Natural killer cell (primary cell): ENCODE measurements around the gene MTFR1L. TPM values are rescaled to one million over a fixed set of nuclear protein-coding genes. Genes with fewer than 3 reads are reported as not detected.

ENCODE experiments used
- ATAC-seq, 3 donors: fragments of 150-1000 bp in 2 of 3; fragments of 200-7000 bp in 1 of 3; cut with Tn5 transposase; 1 replicate in 1 of 3; 2 replicates in 2 of 3; pipeline ENCODE4 v1.10.0; 2021; ENCODE audit warnings: mild to moderate bottlenecking in 2 of 3, moderate library complexity in 2 of 3
- DNase-seq, 2 donors: peaks; one replicate each; pipeline versions ENCODE4 v3.0.0 to v3.0.0-alpha.2; 2013 to 2021; ENCODE audit warnings: mixed read lengths in 1 of 2
- H3K27ac ChIP-seq: one replicate; pipeline ENCODE4 v1.5.1; 2013; ENCODE audit warnings: mild to moderate bottlenecking, low read length
- H3K27me3 ChIP-seq: one replicate; pipeline ENCODE4 v1.6.1; 2013; ENCODE audit warnings: low read length; ENCODE audit not compliant: control insufficient read depth, insufficient read depth
- H3K36me3 ChIP-seq: one replicate; pipeline ENCODE4 v1.6.1; 2013; ENCODE audit warnings: low read length; ENCODE audit not compliant: control insufficient read depth, insufficient read depth
- H3K4me1 ChIP-seq: one replicate; pipeline ENCODE4 v1.6.1; 2013; ENCODE audit warnings: low read length; ENCODE audit not compliant: control insufficient read depth, insufficient read depth
- H3K4me3 ChIP-seq: one replicate; pipeline ENCODE4 v1.5.1; 2013; ENCODE audit warnings: low read length
- H3K9me3 ChIP-seq: one replicate; pipeline ENCODE4 v1.6.1; 2013; ENCODE audit warnings: low read length; ENCODE audit not compliant: control insufficient read depth, insufficient read depth
- H3K27ac Mint-ChIP-seq, 2 donors: one replicate each; pipeline ENCODE4 v1.8.0; 2022; ENCODE audit warnings: mild to moderate bottlenecking in 2 of 2, mixed read lengths in 2 of 2, moderate library complexity in 1 of 2
- H3K27me3 Mint-ChIP-seq, 2 donors: one replicate each; pipeline ENCODE4 v1.8.0; 2022; ENCODE audit warnings: low read depth in 2 of 2, mixed read lengths in 2 of 2
- H3K36me3 Mint-ChIP-seq: one replicate; pipeline ENCODE4 v1.8.0; 2022; ENCODE audit warnings: mixed read lengths
- H3K4me1 Mint-ChIP-seq, 2 donors: one replicate each; pipeline ENCODE4 v1.8.0; 2022; ENCODE audit warnings: mixed read lengths in 2 of 2
- H3K4me3 Mint-ChIP-seq: one replicate; pipeline ENCODE4 v1.8.0; 2022; ENCODE audit warnings: mild to moderate bottlenecking, moderate library complexity, mixed read lengths
- H3K9me3 Mint-ChIP-seq, 2 donors: one replicate each; pipeline ENCODE4 v1.8.0; 2022; ENCODE audit warnings: mixed read lengths in 2 of 2
- WGBS: methylation state at CpG from one replicate; pipeline ENCODE4 v1.1.7; 2013; ENCODE audit warnings: missing lambda C conversion rate; ENCODE audit not compliant: insufficient coverage; 5-methylcytosine and 5-hydroxymethylcytosine counted together
- intact Hi-C: fragments of 100-400 bp; cut with micrococcal nuclease; formaldehyde crosslinking; loops from one replicate; pipeline ENCODE4 v1.14.2; 2022
- total RNA-seq, 4 donors: library from RNA; stranded (reverse); fragments of 120-200 nt in 1 of 4; gene quantifications; one replicate each; pipeline versions ENCODE4 v1.2.3 to v1.2.4, GENCODE V29; 2013 to 2022
- TF ChIP-seq, protein P1 (sequence below): fragments of 200-600 bp; IDR thresholded peaks from one replicate; pipeline ENCODE4 v1.8.0; 2022; ENCODE audit warnings: antibody characterized with exemption

Gene MTFR1L
- total RNA-seq, 3 donors from 2014 or later (not counting 1 experiment from before 2014, with no cell fraction given): 33.4 to 39.0 (median 39.0) TPM

GRCh38 chr1:25845664-25846063 lies 25.9 kb downstream of the MTFR1L start:
- no peak overlapping the region for H3K27ac Mint-ChIP-seq
- no peaks in the 10 kb centered on the region for H3K4me1 ChIP-seq
- H3K27me3 Mint-ChIP-seq: no peaks in the 10 kb centered on the region
- H3K36me3 ChIP-seq: no peaks in the 10 kb centered on the region
- H3K36me3 Mint-ChIP-seq: no peaks in the 10 kb centered on the region
- ATAC-seq (no peak), DNase-seq (no peak)
- H3K4me3 Mint-ChIP-seq: no peak overlapping the region
- TF ChIP-seq, protein P1, sequence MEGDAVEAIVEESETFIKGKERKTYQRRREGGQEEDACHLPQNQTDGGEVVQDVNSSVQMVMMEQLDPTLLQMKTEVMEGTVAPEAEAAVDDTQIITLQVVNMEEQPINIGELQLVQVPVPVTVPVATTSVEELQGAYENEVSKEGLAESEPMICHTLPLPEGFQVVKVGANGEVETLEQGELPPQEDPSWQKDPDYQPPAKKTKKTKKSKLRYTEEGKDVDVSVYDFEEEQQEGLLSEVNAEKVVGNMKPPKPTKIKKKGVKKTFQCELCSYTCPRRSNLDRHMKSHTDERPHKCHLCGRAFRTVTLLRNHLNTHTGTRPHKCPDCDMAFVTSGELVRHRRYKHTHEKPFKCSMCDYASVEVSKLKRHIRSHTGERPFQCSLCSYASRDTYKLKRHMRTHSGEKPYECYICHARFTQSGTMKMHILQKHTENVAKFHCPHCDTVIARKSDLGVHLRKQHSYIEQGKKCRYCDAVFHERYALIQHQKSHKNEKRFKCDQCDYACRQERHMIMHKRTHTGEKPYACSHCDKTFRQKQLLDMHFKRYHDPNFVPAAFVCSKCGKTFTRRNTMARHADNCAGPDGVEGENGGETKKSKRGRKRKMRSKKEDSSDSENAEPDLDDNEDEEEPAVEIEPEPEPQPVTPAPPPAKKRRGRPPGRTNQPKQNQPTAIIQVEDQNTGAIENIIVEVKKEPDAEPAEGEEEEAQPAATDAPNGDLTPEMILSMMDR: no peak
- intact Hi-C loops: no loop called here
- no peak overlapping the region for H3K27ac ChIP-seq
- no peaks in the 10 kb centered on the region for H3K27me3 ChIP-seq
- 95% methylated on average over 4 of the region's 5 CpGs for WGBS
- H3K4me1 Mint-ChIP-seq: no peaks in the 10 kb centered on the region
- no peaks in the 10 kb centered on the region for H3K9me3 ChIP-seq
- no peak overlapping the region for H3K4me3 ChIP-seq
- H3K9me3 Mint-ChIP-seq: no peaks in the 10 kb centered on the region

DNA sequence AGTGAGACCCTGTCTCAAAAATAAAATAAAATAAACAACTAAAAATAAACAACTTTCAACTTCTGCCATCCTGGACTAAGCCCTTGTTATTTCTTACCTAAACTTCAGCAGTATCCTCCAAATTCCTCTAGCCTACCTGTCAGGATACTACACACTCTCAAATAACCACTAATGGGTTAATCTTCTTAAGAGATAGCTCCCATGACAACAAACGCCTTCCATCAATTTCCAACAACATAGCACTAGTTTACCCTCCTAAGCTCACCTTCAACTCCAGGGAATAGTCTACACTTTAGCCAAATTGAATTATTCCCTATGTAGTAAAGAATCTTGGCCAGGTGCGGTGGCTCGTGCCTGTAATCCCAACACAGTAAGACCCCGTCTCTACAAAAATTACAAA lies 28.2 kb downstream of the MTFR1L start:
- Mint-ChIP-seq H3K36me3 (no peaks in the 10 kb centered on the region), H3K9me3 (no peaks in the 10 kb centered on the region), H3K4me3 (no peak overlapping the region), H3K27ac (no peak overlapping the region), H3K27me3 (no peaks in the 10 kb centered on the region), H3K4me1 (no peaks in the 10 kb centered on the region)
- TF ChIP-seq, protein P1: no peak
- Histone ChIP-seq H3K9me3 (no peaks in the 10 kb centered on the region), H3K27ac (no peak overlapping the region), H3K27me3 (no peaks in the 10 kb centered on the region), H3K36me3 (no peaks in the 10 kb centered on the region), H3K4me3 (no peak overlapping the region), H3K4me1 (no peaks in the 10 kb centered on the region)
- intact Hi-C loops: no loop called here
- ATAC-seq (no peak), DNase-seq (no peak)
- 94% methylated on average over 4 of the region's 4 CpGs for WGBS

- Histone ChIP-seq H3K4me1 (no peaks in the 10 kb centered on the region), H3K27ac (no peak overlapping the region), H3K9me3 (no peaks in the 10 kb centered on the region), H3K4me3 (no peak overlapping the region), H3K27me3 (no peaks in the 10 kb centered on the region), H3K36me3 (no peaks in the 10 kb centered on the region)
- 93% methylated on average over 1 of the region's 1 CpG for WGBS
- H3K9me3 Mint-ChIP-seq: no peaks in the 10 kb centered on the region
- intact Hi-C loops: no loop called here
- H3K36me3 Mint-ChIP-seq: no peaks in the 10 kb centered on the region
- no peak overlapping the region for H3K27ac Mint-ChIP-seq
- no peak for DNase-seq
- no peaks in the 10 kb centered on the region for H3K27me3 Mint-ChIP-seq
- H3K4me3 Mint-ChIP-seq: no peak overlapping the region
- no peak for ATAC-seq
- no peaks in the 10 kb centered on the region for H3K4me1 Mint-ChIP-seq
- TF ChIP-seq, protein P1: no peak
These were observed 28.8 kb downstream of the MTFR1L start for GRCh38 chr1:25848531-25848930.

GRCh38 chr1:25854554-25854953 lies 34.8 kb downstream of the MTFR1L start:
- Mint-ChIP-seq H3K9me3 (no peaks in the 10 kb centered on the region), H3K4me1 (peaks cover 11 to 14% of the 10 kb centered on the region in 2 donors), H3K36me3 (no peaks in the 10 kb centered on the region), H3K4me3 (no peak overlapping the region), H3K27ac (no peak overlapping the region), H3K27me3 (no peaks in the 10 kb centered on the region)
- DNase-seq (no peak), ATAC-seq (no peak)
- TF ChIP-seq, protein P1: no peak
- intact Hi-C loops: no loop called here
- no peaks in the 10 kb centered on the region for H3K27me3 ChIP-seq
- no peaks in the 10 kb centered on the region for H3K36me3 ChIP-seq
- no peak overlapping the region for H3K4me3 ChIP-seq
- WGBS: 100% methylated on average over 1 of the region's 2 CpGs
- peaks cover 7% of the 10 kb centered on the region for H3K4me1 ChIP-seq
- no peaks in the 10 kb centered on the region for H3K9me3 ChIP-seq
- no peak overlapping the region for H3K27ac ChIP-seq
